B cell (primary cell): ENCODE results near the gene MATN1.

Experiments used
- EZH2 ChIP-seq: IDR thresholded peaks from 2 replicates; pipeline ENCODE4 v1.6.1; 2012; ENCODE audit warnings: borderline replicate concordance, low read depth, mild to moderate bottlenecking, moderate library complexity, low read length; ENCODE audit not compliant: insufficient read depth, poor library complexity, severe bottlenecking
- TF ChIP-seq, protein P1 (sequence below): fragments of 200-600 bp; IDR thresholded peaks from one replicate; pipeline ENCODE4 v1.8.0; 2022; ENCODE audit warnings: antibody characterized with exemption, mild to moderate bottlenecking

DNA sequence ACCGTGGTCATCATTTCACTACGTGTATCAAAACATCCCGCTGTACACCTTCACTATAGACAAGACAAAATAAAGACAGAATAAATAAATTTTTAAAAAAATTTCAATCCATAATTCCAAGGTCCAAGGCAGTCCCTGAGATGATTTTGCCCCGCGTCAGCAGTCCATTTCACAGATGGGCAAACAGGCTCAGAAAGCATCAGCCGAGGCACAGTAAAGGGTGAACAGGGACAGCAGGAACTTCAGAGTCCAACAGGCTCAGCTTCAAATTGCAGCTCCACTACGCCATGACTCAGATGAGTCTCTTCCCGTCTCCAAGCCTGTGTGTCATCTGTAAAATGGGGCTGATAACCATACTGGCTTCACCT, 15.0 kb downstream of the MATN1 start:
- TF ChIP-seq, protein P1, sequence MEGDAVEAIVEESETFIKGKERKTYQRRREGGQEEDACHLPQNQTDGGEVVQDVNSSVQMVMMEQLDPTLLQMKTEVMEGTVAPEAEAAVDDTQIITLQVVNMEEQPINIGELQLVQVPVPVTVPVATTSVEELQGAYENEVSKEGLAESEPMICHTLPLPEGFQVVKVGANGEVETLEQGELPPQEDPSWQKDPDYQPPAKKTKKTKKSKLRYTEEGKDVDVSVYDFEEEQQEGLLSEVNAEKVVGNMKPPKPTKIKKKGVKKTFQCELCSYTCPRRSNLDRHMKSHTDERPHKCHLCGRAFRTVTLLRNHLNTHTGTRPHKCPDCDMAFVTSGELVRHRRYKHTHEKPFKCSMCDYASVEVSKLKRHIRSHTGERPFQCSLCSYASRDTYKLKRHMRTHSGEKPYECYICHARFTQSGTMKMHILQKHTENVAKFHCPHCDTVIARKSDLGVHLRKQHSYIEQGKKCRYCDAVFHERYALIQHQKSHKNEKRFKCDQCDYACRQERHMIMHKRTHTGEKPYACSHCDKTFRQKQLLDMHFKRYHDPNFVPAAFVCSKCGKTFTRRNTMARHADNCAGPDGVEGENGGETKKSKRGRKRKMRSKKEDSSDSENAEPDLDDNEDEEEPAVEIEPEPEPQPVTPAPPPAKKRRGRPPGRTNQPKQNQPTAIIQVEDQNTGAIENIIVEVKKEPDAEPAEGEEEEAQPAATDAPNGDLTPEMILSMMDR: peak; percentile 30
- TF ChIP-seq EZH2: no peak
